22Rv1 (cell line): Measurements from ENCODE around the gene GRK3.

ENCODE experiments used
- H3K27ac ChIP-seq: fragments of 450-650 bp; 2 replicates; pipeline ENCODE4 v1.5.1; 2017
- ZFX ChIP-seq: fragments of 450-650 bp; IDR thresholded peaks from 2 replicates; pipeline ENCODE4 v1.6.1; 2017; ENCODE audit warnings: antibody characterized with exemption, borderline replicate concordance
- TF ChIP-seq, protein P1 (sequence below): fragments of 450-650 bp; IDR thresholded peaks from 2 replicates; pipeline ENCODE4 v1.5.1; 2017; ENCODE audit warnings: mild to moderate bottlenecking

Gene GRK3

GRCh38 chr22:25670070-25670461 lies 105.6 kb downstream of the GRK3 start:
- TF ChIP-seq, protein P1, sequence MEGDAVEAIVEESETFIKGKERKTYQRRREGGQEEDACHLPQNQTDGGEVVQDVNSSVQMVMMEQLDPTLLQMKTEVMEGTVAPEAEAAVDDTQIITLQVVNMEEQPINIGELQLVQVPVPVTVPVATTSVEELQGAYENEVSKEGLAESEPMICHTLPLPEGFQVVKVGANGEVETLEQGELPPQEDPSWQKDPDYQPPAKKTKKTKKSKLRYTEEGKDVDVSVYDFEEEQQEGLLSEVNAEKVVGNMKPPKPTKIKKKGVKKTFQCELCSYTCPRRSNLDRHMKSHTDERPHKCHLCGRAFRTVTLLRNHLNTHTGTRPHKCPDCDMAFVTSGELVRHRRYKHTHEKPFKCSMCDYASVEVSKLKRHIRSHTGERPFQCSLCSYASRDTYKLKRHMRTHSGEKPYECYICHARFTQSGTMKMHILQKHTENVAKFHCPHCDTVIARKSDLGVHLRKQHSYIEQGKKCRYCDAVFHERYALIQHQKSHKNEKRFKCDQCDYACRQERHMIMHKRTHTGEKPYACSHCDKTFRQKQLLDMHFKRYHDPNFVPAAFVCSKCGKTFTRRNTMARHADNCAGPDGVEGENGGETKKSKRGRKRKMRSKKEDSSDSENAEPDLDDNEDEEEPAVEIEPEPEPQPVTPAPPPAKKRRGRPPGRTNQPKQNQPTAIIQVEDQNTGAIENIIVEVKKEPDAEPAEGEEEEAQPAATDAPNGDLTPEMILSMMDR: no peak
- no peak for TF ChIP-seq ZFX
- H3K27ac ChIP-seq: no peak overlapping the region

GRCh38 chr22:25672289-25673084 lies 108.0 kb downstream of the GRK3 start:
- no peak overlapping the region for H3K27ac ChIP-seq
- no peak for TF ChIP-seq ZFX
- TF ChIP-seq, protein P1: no peak

- no peak overlapping the region for H3K27ac ChIP-seq
- TF ChIP-seq, protein P1: no peak
- TF ChIP-seq ZFX: no peak
Measured at GRCh38 chr22:25673713-25674112, 109.2 kb downstream of the GRK3 start.

GRCh38 chr22:25677631-25678030 lies 113.2 kb downstream of the GRK3 start:
- no peak overlapping the region for H3K27ac ChIP-seq
- TF ChIP-seq, protein P1: no peak
- no peak for TF ChIP-seq ZFX

- H3K27ac ChIP-seq: no peak overlapping the region
- TF ChIP-seq, protein P1: no peak
- no peak for TF ChIP-seq ZFX
Measured at GRCh38 chr22:25680051-25680450, 115.6 kb downstream of the GRK3 start.

DNA sequence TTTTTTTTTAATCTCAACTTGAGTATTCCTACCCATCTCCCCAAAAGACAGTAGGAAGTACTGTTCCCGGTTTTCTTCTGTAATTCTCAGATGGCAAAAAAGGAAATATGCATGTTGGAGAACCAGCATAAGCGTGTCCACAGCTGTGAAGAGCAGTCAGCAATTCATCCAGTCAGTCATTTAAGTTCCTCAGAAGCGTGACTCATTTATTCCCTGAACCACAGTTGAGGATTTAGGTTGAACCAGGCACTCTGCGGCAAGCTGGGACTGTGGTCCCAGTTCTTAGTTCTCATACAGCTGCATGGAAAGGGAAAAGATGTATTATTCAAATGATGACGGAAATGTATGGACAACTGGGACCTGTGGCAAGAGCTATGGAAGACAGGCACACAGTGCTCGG lies 116.5 kb downstream of the GRK3 start:
- H3K27ac ChIP-seq: no peak overlapping the region
- TF ChIP-seq, protein P1: no peak
- no peak for TF ChIP-seq ZFX

- H3K27ac ChIP-seq: no peak overlapping the region
- no peak for TF ChIP-seq ZFX
- TF ChIP-seq, protein P1: no peak
Measured at GRCh38 chr22:25682109-25682508, 117.6 kb downstream of the GRK3 start.
